K562 (cell line): ENCODE measurements around the gene EVPL. TPM values are rescaled to one million over a fixed set of nuclear protein-coding genes. Genes with fewer than 3 reads are reported as not detected.
A peak's percentile ranks its signal among the peaks of the same experiment; 100 is the strongest.

ENCODE experiments used
- ATAC-seq: fragments of 200-7000 bp; cut with Tn5 transposase; 3 replicates; pipeline ENCODE4 v1.9.1; 2020; ENCODE audit warnings: moderate library complexity
- BruUV-seq: library from RNA; stranded (reverse); fragments of 400-500 nt; replicated peaks from 2 replicates; lab custom pipeline; 2021; lab: Mats Ljungman, UMichigan
- CTCF ChIA-PET: fragments of 300-600 bp; formaldehyde crosslinking; extraction: SDS; loops from one replicate; lab custom pipeline; 2021; ENCODE audit warnings: low intra/inter-chr PET ratio; lab: Yijun Ruan, JAX
- POLR2A ChIA-PET: fragments of 300-600, 350-650 bp; sonication (Branson Sonifier 250); formaldehyde crosslinking; extraction: SDS; loops from one replicate; lab custom pipeline; 2021; ENCODE audit warnings: antibody characterized with exemption, inconsistent platforms; lab: Yijun Ruan, JAX
- DNase-seq, 4 experiments: peaks; one replicate each; pipeline versions ENCODE4 v3.0.0 to v3.0.0-alpha.2; 2011 to 2018; ENCODE audit warnings: low spot score in 3 of 4, mixed read lengths in 3 of 4; ENCODE audit errors: extremely low read depth in 1 of 4
- FAIRE-seq: peaks from 2 replicates; lab custom pipeline; 2011; peaks lifted over from hg19 to GRCh38; lab: Jason Lieb, UNC
- H2AFZ ChIP-seq: 2 replicates; pipeline ENCODE4 v1.6.0; 2011; ENCODE audit warnings: low read depth, low read length, control low read depth, inconsistent platforms
- H3K27ac ChIP-seq: fragments of 200-600 bp; 3 replicates; pipeline ENCODE4 v1.8.0; 2011; ENCODE audit warnings: low read depth, mild to moderate bottlenecking, control low read depth, inconsistent platforms, low read length, moderate library complexity, mixed read lengths; ENCODE audit errors: extremely low read depth
- H3K27me3 ChIP-seq, 2 experiments: fragments of 300-600 bp in 1 of 2; 2 replicates in 1 of 2; 3 replicates in 1 of 2; pipeline versions ENCODE4 v1.6.0 to v1.8.0; 2011; ENCODE audit warnings: inconsistent platforms in 2 of 2, low read length in 2 of 2, mild to moderate bottlenecking in 1 of 2, mixed read lengths in 1 of 2, moderate library complexity in 1 of 2; ENCODE audit not compliant: control insufficient read depth in 2 of 2, insufficient read depth in 2 of 2
- H3K36me3 ChIP-seq: fragments of 300-600 bp; 3 replicates; pipeline ENCODE4 v1.8.0; 2011; ENCODE audit warnings: mild to moderate bottlenecking, low read length, inconsistent platforms; ENCODE audit not compliant: control insufficient read depth, insufficient read depth
- H3K4me1 ChIP-seq, 2 experiments: fragments of 200-600 bp in 1 of 2; replicated peaks in 1 of 2; 2 replicates in 1 of 2; 3 replicates in 1 of 2; pipeline versions ENCODE4 v1.5.1 to v1.8.0; 2011; ENCODE audit warnings: inconsistent platforms in 2 of 2, low read length in 2 of 2, mild to moderate bottlenecking in 1 of 2, mixed read lengths in 1 of 2, moderate library complexity in 1 of 2; ENCODE audit not compliant: control insufficient read depth in 2 of 2, insufficient read depth in 2 of 2
- H3K4me2 ChIP-seq: 2 replicates; pipeline ENCODE4 v1.6.1; 2011; ENCODE audit warnings: low read length, control low read depth, inconsistent platforms, mixed read lengths; ENCODE audit not compliant: insufficient read depth
- H3K4me3 ChIP-seq: fragments of 200-600 bp; sonication (generic), shearing (Covaris generic); 2 replicates; pipeline ENCODE4 v1.5.1; 2016; ENCODE audit warnings: control low read depth, inconsistent platforms
- H3K79me2 ChIP-seq: fragments of 200-600 bp; 3 replicates; pipeline ENCODE4 v1.8.0; 2011; ENCODE audit warnings: low read length, inconsistent platforms; ENCODE audit not compliant: control insufficient read depth, insufficient read depth
- H3K9ac ChIP-seq, 2 experiments: 2 replicates each; pipeline versions ENCODE4 v1.6.0 to v1.6.1; 2011; ENCODE audit warnings: low read depth in 2 of 2, low read length in 2 of 2, control low read depth in 1 of 2, inconsistent platforms in 1 of 2, mild to moderate bottlenecking in 1 of 2, mixed read lengths in 1 of 2; ENCODE audit not compliant: insufficient read depth in 1 of 2
- H3K9me1 ChIP-seq: one replicate; pipeline ENCODE4 v1.6.0; 2011; ENCODE audit warnings: inconsistent platforms, mild to moderate bottlenecking, low read length, moderate library complexity; ENCODE audit not compliant: control insufficient read depth, insufficient read depth
- H3K9me3 ChIP-seq: replicated peaks from 2 replicates; pipeline ENCODE4 v1.5.1; 2011; ENCODE audit warnings: low read depth, low read length, inconsistent platforms; ENCODE audit not compliant: control insufficient read depth, insufficient read depth
- H4K20me1 ChIP-seq: replicated peaks from 2 replicates; pipeline ENCODE4 v1.6.1; 2011; ENCODE audit warnings: low read length, inconsistent platforms, mixed read lengths; ENCODE audit not compliant: control insufficient read depth, insufficient read depth
- FOXP1 ChIP-seq: sonication (generic); formaldehyde crosslinking; IDR thresholded peaks from 2 replicates; pipeline ENCODE4 v1.8.0; 2022; ENCODE audit warnings: mild to moderate bottlenecking, missing genetic modification reagents
- POLR2AphosphoS2 ChIP-seq: IDR thresholded peaks from 2 replicates; pipeline ENCODE4 v1.6.1; 2012; ENCODE audit warnings: low read length, improper control_type of control experiment
- POLR2G ChIP-seq: fragments of 200-400 bp; formaldehyde crosslinking; IDR thresholded peaks from 2 replicates; pipeline ENCODE4 v1.6.1; 2017; ENCODE audit warnings: low read depth, mild to moderate bottlenecking, antibody characterized with exemption, low read length, moderate library complexity
- WGBS: fragments of 100-300 bp; shearing (Covaris generic); methylation state at CpG from one replicate; pipeline ENCODE4 v1.1.6; 2016; ENCODE audit warnings: low coverage, mixed read lengths; ENCODE audit not compliant: insufficient coverage; ENCODE audit errors: missing lambda C conversion rate; 5-methylcytosine and 5-hydroxymethylcytosine counted together
- in situ Hi-C: fragments of 300-500 bp; cut with MboI; formaldehyde crosslinking; loops from 4 replicates; pipeline ENCODE4 v1.15.0; 2018; ENCODE audit warnings: inconsistent platforms, mixed read lengths
- intact Hi-C: fragments of 100-400 bp; cut with micrococcal nuclease; formaldehyde crosslinking; loops from 2 replicates; pipeline ENCODE4 v1.14.2; 2022
- polyA plus RNA-seq, 8 experiments: library from polyadenylated mRNA; depleted of rRNA in 4 of 8; stranded (reverse) in 5 of 8; unstranded in 3 of 8; fragments of >200 nt; fragmentation: Nextera tagmentation in 2 of 8; fragmentation: Illumina TruSeq in 1 of 8; extraction: Ambion mirVana in 2 of 8; extraction: Trizol in 1 of 8; gene quantifications; 2 replicates each; pipeline versions ENCODE4 v1.2.1 to v1.2.3, GENCODE V29; 2011 to 2014; ENCODE audit warnings: inconsistent platforms in 1 of 8, missing spikeins in 1 of 8
- total RNA-seq, 7 experiments: library from RNA; depleted of rRNA in 6 of 7; stranded (reverse); fragments of >200 nt in 6 of 7; fragmentation: Illumina TruSeq in 2 of 7; extraction: Trizol in 2 of 7; gene quantifications; 2 replicates each; pipeline versions ENCODE4 v1.2.1 to v1.2.3, GENCODE V29; 2011 to 2021; ENCODE audit warnings: low replicate concordance in 1 of 7
- TF ChIP-seq, protein P1 (sequence below): sonication (generic); formaldehyde crosslinking; IDR thresholded peaks from 2 replicates; pipeline ENCODE4 v1.8.1; 2023; ENCODE audit warnings: mild to moderate bottlenecking, missing genetic modification reagents

Gene EVPL
- total and polyA plus RNA-seq, 9 of the 15 experiments (the other 6 are each of a cell fraction or from before 2014, with no cell fraction given) = 0.08 to 0.18 (median 0.16) TPM; not detected in 5

DNA sequence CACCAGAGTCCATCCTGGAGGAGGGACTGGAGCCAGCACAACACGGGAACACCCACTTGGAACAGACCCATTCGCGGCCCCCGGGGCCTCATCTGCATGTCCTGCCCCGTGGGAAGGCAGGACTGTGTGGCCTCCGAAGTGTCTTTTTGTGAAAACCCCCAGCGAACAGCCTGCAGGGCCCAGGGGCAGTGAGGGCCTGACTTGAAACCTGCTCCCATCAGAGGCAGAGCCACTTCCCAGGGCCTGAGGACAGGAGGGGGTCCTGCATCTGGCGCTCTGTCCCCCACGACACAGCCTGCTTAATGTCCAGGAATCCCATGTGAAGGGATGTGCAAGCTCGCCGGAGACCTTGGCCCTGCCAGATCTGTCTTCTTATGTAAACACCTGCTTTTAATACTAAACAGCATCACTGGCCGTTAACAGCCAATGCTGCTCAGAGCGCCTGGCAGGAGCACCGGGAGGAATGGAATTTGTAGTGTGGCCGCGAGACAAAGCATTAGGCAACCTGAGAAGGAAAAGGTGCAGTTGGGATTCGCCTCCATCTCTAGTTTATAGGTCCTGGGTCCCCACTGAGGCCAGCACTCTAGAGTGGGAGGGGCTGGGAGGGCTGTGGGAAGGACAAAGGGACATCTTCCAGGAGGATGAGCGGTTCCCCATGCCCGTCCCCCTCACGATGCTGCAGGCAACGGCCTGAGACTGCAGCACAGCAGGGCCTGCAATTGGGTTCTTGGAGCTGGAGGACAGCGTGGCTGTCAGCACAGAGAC lies 9.6 kb upstream of the EVPL start:
- POLR2A ChIA-PET = interaction anchor here (0.7 to 1.2 kb wide), 4 partner anchors 10 to 1614 kb away, joined by 3 to 4 read pairs (median 4); no protein-coding TSS in a partner anchor
- no peak for FAIRE-seq

More for the DNA sequence above, 9.6 kb upstream of the EVPL start:
- ATAC-seq (no peak; the same call in 2 of the 3 replicates), DNase-seq (no peak)
- Histone ChIP-seq H3K27ac (no peak overlapping the region), H2AFZ (no peak overlapping the region), H3K79me2 (no peaks in the 10 kb centered on the region), H3K27me3 (no peaks in the 10 kb centered on the region), H4K20me1 (0 out of 2 replicates have a peak, but pooled peaks cover 9% of the 10 kb centered on the region), H3K4me3 (no peak overlapping the region), H3K4me2 (no peak overlapping the region), H3K36me3 (peaks cover 40% of the 10 kb centered on the region; the same call in 2 of the 3 replicates), H3K4me1 (peaks cover 0 to 6% of the 10 kb centered on the region in 2 experiments; a peak in 2 of 5 replicates), H3K9me1 (no peaks in the 10 kb centered on the region), H3K9me3 (no peaks in the 10 kb centered on the region), H3K9ac (peak overlapping the region in 1 of 2 experiments; percentile 62; a peak in 2 of 4 replicates)
- CTCF ChIA-PET = no interaction called here
- TF ChIP-seq, protein P1, sequence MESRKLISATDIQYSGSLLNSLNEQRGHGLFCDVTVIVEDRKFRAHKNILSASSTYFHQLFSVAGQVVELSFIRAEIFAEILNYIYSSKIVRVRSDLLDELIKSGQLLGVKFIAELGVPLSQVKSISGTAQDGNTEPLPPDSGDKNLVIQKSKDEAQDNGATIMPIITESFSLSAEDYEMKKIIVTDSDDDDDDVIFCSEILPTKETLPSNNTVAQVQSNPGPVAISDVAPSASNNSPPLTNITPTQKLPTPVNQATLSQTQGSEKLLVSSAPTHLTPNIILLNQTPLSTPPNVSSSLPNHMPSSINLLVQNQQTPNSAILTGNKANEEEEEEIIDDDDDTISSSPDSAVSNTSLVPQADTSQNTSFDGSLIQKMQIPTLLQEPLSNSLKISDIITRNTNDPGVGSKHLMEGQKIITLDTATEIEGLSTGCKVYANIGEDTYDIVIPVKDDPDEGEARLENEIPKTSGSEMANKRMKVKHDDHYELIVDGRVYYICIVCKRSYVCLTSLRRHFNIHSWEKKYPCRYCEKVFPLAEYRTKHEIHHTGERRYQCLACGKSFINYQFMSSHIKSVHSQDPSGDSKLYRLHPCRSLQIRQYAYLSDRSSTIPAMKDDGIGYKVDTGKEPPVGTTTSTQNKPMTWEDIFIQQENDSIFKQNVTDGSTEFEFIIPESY (CRISPR knock-in tag) = peak; percentile 41; the same call in 1 of the 2 replicates
- no peak for TF ChIP-seq POLR2AphosphoS2
- peak; percentile 39; the same call in 1 of the 2 replicates for TF ChIP-seq POLR2G
- no peak for TF ChIP-seq FOXP1 (CRISPR knock-in tag)
- BruUV-seq = no TSS peak
- 71% methylated on average over 20 of the region's 22 CpGs for WGBS
- in situ Hi-C loops = no loop called here
- intact Hi-C loops = no loop called here
